ENCODE results near the gene PDE2A. TPM values are rescaled to one million over a fixed set of nuclear protein-coding genes. Genes with fewer than 3 reads are reported as not detected.

The PDE2A gene
- total RNA-seq, 5 donors from 2014 or later (not counting 1 experiment from before 2014, with no cell fraction given) = 1.1 to 6.1 (median 1.7) TPM

DNA sequence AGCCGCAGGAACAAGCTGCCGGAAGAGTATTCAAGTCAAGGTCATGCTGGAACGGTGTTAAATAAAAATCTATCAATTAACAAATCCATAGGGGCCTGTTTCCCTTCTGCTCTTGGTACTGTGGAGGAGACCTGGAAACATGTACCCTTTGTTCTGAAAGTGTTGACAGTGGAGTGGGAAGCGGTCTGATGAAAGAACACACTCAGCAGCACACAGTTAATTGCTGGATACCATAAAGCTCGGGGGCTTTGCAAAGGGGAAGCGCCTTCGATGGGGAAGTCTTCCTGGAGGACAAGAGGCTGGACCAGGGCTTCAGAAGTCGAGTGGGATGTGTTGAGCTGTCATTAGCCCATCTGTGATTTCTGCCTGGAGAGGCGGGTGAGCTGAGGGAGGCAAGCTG is 127.4 kb downstream of the PDE2A start:
- no peaks in the 10 kb centered on the region for H3K36me3 ChIP-seq (ENCODE audit: control insufficient read depth in 2 of 2, extremely low read depth in 1 of 2, insufficient read depth in 1 of 2, low read length in 1 of 2)
- H3K27ac ChIP-seq (ENCODE audit: low read length) = no peak overlapping the region
- Mint-ChIP-seq H3K27me3 (peaks cover 0 to 15% of the 10 kb centered on the region in 2 donors), H3K27ac (no peak overlapping the region), H3K4me3 (no peak overlapping the region), H3K4me1 (no peaks in the 10 kb centered on the region), H3K36me3 (no peaks in the 10 kb centered on the region), H3K9me3 (no peaks in the 10 kb centered on the region)
- H3K9me3 ChIP-seq = no peaks in the 10 kb centered on the region
- no peak for DNase-seq
- no peaks in the 10 kb centered on the region for H3K4me1 ChIP-seq (ENCODE audit: control insufficient read depth in 1 of 2, extremely low read depth in 1 of 2, insufficient read depth in 2 of 2, low read length in 2 of 2)
- CTCF ChIA-PET = interaction anchor here in 1 of 2 donors (0.6 to 1.7 kb wide), 2 partner anchors 65 to 76 kb away, joined by 3 to 5 read pairs; no protein-coding TSS in a partner anchor
- no peak overlapping the region for H3K4me3 ChIP-seq (ENCODE audit: control insufficient read depth in 1 of 2, extremely low read depth in 1 of 2, low read length in 1 of 2)
- no peak for ATAC-seq (replicated peaks in 1 of 4)
- POLR2A ChIA-PET = interaction anchor here in 1 of 2 donors (0.8 kb wide), 1 partner anchor 153 kb away, joined by 3 read pairs; no protein-coding TSS in a partner anchor
- 87% methylated on average over 6 of the region's 9 CpGs for WGBS (ENCODE audit: insufficient coverage)
- peaks cover 3 to 7% of the 10 kb centered on the region in 2 experiments for H3K27me3 ChIP-seq (replicated peaks in 1 of 2; ENCODE audit: control insufficient read depth in 2 of 2, extremely low read depth in 1 of 2, insufficient read depth in 2 of 2, low read length in 1 of 2)

DNA sequence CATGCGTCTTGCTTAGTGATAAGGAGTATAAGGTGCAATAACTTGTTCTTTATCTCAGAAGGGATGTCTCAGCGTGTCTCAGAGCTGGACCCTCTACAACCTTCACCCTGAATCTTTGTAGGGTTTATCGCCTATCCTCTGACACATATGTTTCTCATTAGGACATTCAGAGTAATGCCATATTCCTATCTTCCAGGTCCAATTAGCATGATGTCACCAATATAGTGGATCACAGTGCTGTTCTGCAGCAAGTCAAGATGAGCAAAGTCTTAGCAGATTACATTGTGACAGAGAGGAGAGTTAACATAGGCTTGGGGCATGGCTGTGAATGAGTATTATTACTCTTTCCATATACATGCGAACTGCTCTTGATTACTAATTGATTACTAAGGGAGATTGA is 129.6 kb downstream of the PDE2A start:
- no peak for ATAC-seq (replicated peaks in 1 of 4)
- H3K9me3 ChIP-seq = no peaks in the 10 kb centered on the region
- no peaks in the 10 kb centered on the region for H3K9me3 Mint-ChIP-seq
- 71% methylated on average over 2 of the region's 4 CpGs for WGBS (ENCODE audit: insufficient coverage)
- no peak overlapping the region for H3K27ac Mint-ChIP-seq
- peaks cover 2 to 20% of the 10 kb centered on the region in 2 donors for H3K27me3 Mint-ChIP-seq
- POLR2A ChIA-PET = no interaction called here
- no peak overlapping the region for H3K4me3 ChIP-seq (ENCODE audit: control insufficient read depth in 1 of 2, extremely low read depth in 1 of 2, low read length in 1 of 2)
- no peaks in the 10 kb centered on the region for H3K36me3 ChIP-seq (ENCODE audit: control insufficient read depth in 2 of 2, extremely low read depth in 1 of 2, insufficient read depth in 1 of 2, low read length in 1 of 2)
- DNase-seq = no peak
- H3K27me3 ChIP-seq (replicated peaks in 1 of 2; ENCODE audit: control insufficient read depth in 2 of 2, extremely low read depth in 1 of 2, insufficient read depth in 2 of 2, low read length in 1 of 2) = peaks cover 5 to 7% of the 10 kb centered on the region in 2 experiments
- H3K4me1 Mint-ChIP-seq = no peaks in the 10 kb centered on the region
- H3K36me3 Mint-ChIP-seq = no peaks in the 10 kb centered on the region
- H3K27ac ChIP-seq (ENCODE audit: low read length) = no peak overlapping the region
- CTCF ChIA-PET = no interaction called here
- no peaks in the 10 kb centered on the region for H3K4me1 ChIP-seq (ENCODE audit: control insufficient read depth in 1 of 2, extremely low read depth in 1 of 2, insufficient read depth in 2 of 2, low read length in 2 of 2)
- H3K4me3 Mint-ChIP-seq = no peak overlapping the region

DNA sequence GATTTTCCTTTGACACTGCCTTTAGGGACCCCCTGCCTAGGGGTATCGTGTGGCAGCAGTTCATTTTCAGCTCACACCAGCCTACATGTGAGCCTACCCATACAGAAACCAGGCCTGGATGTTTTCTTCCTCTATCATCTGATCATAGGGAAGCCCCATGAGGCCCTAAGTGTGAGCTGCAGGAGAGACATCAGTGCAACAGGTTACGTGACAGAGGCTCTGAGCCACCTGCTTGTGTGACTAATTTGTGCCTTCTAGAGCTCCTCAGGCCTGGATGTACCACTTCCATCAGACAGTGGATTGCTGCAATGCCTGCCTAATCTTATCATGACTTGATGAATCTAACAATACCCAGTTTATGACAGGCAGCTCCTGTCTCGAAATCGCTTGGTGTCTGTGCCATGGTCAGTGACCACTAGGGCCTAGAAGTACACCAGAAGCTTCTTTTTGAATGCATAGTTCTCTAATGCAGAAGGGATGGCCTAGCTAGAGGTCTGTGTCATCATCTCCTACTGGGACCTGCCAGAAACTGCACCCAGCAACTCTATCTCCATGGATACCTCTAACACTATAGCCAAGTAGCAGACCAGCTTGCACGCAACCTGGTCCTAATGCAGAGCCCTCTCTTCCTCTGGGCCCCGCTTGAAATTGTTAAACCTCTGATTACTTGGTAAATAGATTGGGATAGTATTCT is 130.2 kb downstream of the PDE2A start:
- Histone ChIP-seq H3K36me3 (ENCODE audit: control insufficient read depth in 2 of 2, extremely low read depth in 1 of 2, insufficient read depth in 1 of 2, low read length in 1 of 2) (no peaks in the 10 kb centered on the region), H3K27ac (ENCODE audit: low read length) (no peak overlapping the region), H3K9me3 (no peaks in the 10 kb centered on the region), H3K4me1 (ENCODE audit: control insufficient read depth in 1 of 2, extremely low read depth in 1 of 2, insufficient read depth in 2 of 2, low read length in 2 of 2) (no peaks in the 10 kb centered on the region), H3K27me3 (replicated peaks in 1 of 2; ENCODE audit: control insufficient read depth in 2 of 2, extremely low read depth in 1 of 2, insufficient read depth in 2 of 2, low read length in 1 of 2) (peaks cover 7% of the 10 kb centered on the region in 2 experiments), H3K4me3 (ENCODE audit: control insufficient read depth in 1 of 2, extremely low read depth in 1 of 2, low read length in 1 of 2) (no peak overlapping the region)
- no peak overlapping the region for H3K4me3 Mint-ChIP-seq
- POLR2A ChIA-PET = no interaction called here
- H3K9me3 Mint-ChIP-seq = no peaks in the 10 kb centered on the region
- H3K27me3 Mint-ChIP-seq = peaks cover 2 to 20% of the 10 kb centered on the region in 2 donors
- H3K36me3 Mint-ChIP-seq = no peaks in the 10 kb centered on the region
- WGBS (ENCODE audit: insufficient coverage) = 81% methylated on average over 4 of the region's 6 CpGs
- no peak for DNase-seq
- no peaks in the 10 kb centered on the region for H3K4me1 Mint-ChIP-seq
- no peak for ATAC-seq (replicated peaks in 1 of 4)
- CTCF ChIA-PET = interaction anchor here in 1 of 2 donors (0.6 kb wide), 1 partner anchor 72 kb away, joined by 3 read pairs; no protein-coding TSS in a partner anchor
- H3K27ac Mint-ChIP-seq = no peak overlapping the region

DNA sequence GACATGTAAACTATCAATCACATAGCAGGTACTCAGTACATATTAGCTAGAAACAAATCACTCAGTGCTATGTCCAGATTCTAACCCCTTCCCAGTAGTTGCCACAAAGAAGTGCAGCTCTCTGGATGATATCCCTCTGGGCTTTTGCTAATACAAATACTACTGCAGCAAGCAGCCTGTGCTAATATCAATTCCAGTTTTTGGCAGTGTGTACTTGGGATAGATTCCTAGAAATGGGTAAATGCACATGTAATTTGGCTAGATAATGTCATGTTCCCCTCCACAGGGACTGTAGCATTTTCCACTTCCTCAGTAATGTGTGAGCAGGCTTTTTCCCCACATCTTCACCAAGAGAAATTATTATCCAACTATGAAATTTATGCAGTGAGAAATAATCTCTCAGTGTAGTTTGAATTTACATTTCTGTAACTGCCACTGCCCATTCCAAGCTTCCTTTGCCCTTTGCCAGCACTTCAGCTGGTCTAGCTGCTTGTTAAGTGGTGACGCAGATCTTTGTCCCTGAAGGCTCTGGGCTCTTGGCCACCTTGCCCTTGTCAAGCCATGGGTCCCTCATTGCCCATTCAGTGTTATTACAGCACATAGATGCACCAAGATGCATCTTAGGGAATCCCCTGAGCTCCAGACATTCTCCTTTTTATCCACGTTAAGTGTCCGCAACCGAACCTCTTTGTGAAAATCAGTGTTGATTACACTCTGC is 132.8 kb downstream of the PDE2A start:
- WGBS (ENCODE audit: insufficient coverage) = 100% methylated on average over 4 of the region's 4 CpGs
- H3K27ac ChIP-seq (ENCODE audit: low read length) = no peak overlapping the region
- CTCF ChIA-PET = no interaction called here
- H3K9me3 ChIP-seq = no peaks in the 10 kb centered on the region
- no peaks in the 10 kb centered on the region for H3K36me3 ChIP-seq (ENCODE audit: control insufficient read depth in 2 of 2, extremely low read depth in 1 of 2, insufficient read depth in 1 of 2, low read length in 1 of 2)
- H3K4me3 Mint-ChIP-seq = no peak overlapping the region
- ATAC-seq (replicated peaks in 1 of 4) = no peak
- H3K4me1 Mint-ChIP-seq = no peaks in the 10 kb centered on the region
- DNase-seq = no peak
- no peak overlapping the region for H3K27ac Mint-ChIP-seq
- H3K9me3 Mint-ChIP-seq = no peaks in the 10 kb centered on the region
- H3K36me3 Mint-ChIP-seq = no peaks in the 10 kb centered on the region
- POLR2A ChIA-PET = no interaction called here
- H3K27me3 ChIP-seq (replicated peaks in 1 of 2; ENCODE audit: control insufficient read depth in 2 of 2, extremely low read depth in 1 of 2, insufficient read depth in 2 of 2, low read length in 1 of 2) = peaks cover 10 to 12% of the 10 kb centered on the region in 2 experiments
- no peaks in the 10 kb centered on the region for H3K4me1 ChIP-seq (ENCODE audit: control insufficient read depth in 1 of 2, extremely low read depth in 1 of 2, insufficient read depth in 2 of 2, low read length in 2 of 2)
- no peak overlapping the region for H3K4me3 ChIP-seq (ENCODE audit: control insufficient read depth in 1 of 2, extremely low read depth in 1 of 2, low read length in 1 of 2)
- peaks cover 2 to 20% of the 10 kb centered on the region in 2 donors for H3K27me3 Mint-ChIP-seq

DNA sequence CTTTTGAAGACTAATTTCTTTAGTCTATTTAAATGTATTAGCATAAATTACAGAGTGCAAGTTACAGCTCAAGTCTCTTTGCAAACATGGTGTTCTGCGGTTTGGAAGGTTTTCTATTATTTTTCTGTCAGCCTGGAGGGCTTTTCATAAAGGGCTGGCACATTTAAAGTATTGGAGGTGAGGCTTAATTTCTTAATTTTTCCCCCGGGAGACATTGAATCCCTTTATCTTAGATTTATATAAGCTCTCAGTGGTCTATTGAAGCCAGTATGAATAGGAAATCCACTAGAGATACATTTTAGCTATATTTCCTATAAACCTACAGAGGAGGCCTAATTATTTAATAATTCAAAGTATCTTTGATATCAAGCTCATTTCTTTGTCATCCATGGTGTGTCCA is 137.2 kb downstream of the PDE2A start:
- H3K27me3 Mint-ChIP-seq = peaks cover 16 to 22% of the 10 kb centered on the region in 2 donors
- no peak for DNase-seq
- no peaks in the 10 kb centered on the region for H3K36me3 ChIP-seq (ENCODE audit: control insufficient read depth in 2 of 2, extremely low read depth in 1 of 2, insufficient read depth in 1 of 2, low read length in 1 of 2)

GRCh38 chr11:72535194-72535547 is 139.1 kb downstream of the PDE2A start:
- Histone ChIP-seq H3K4me3 (ENCODE audit: control insufficient read depth in 1 of 2, extremely low read depth in 1 of 2, low read length in 1 of 2) (no peak overlapping the region), H3K9me3 (no peaks in the 10 kb centered on the region), H3K36me3 (ENCODE audit: control insufficient read depth in 2 of 2, extremely low read depth in 1 of 2, insufficient read depth in 1 of 2, low read length in 1 of 2) (no peaks in the 10 kb centered on the region), H3K27me3 (replicated peaks in 1 of 2; ENCODE audit: control insufficient read depth in 2 of 2, extremely low read depth in 1 of 2, insufficient read depth in 2 of 2, low read length in 1 of 2) (peaks cover 7% of the 10 kb centered on the region in 2 experiments), H3K27ac (ENCODE audit: low read length) (no peak overlapping the region), H3K4me1 (ENCODE audit: control insufficient read depth in 1 of 2, extremely low read depth in 1 of 2, insufficient read depth in 2 of 2, low read length in 2 of 2) (no peaks in the 10 kb centered on the region)
- ChIA-PET CTCF (no interaction called here), POLR2A (no interaction called here)
- H3K27ac Mint-ChIP-seq = no peak overlapping the region
- H3K27me3 Mint-ChIP-seq = peaks cover 17 to 18% of the 10 kb centered on the region in 2 donors
- H3K4me1 Mint-ChIP-seq = no peaks in the 10 kb centered on the region
- H3K36me3 Mint-ChIP-seq = no peaks in the 10 kb centered on the region
- H3K4me3 Mint-ChIP-seq = no peak overlapping the region
- WGBS (ENCODE audit: insufficient coverage) = 83% methylated on average over 2 of the region's 3 CpGs
- H3K9me3 Mint-ChIP-seq = no peaks in the 10 kb centered on the region
- ATAC-seq (replicated peaks in 1 of 4) (no peak), DNase-seq (no peak)

More for the DNA sequence above, 137.2 kb downstream of the PDE2A start:
- Histone ChIP-seq H3K9me3 (no peaks in the 10 kb centered on the region), H3K27ac (ENCODE audit: low read length) (no peak overlapping the region), H3K27me3 (replicated peaks in 1 of 2; ENCODE audit: control insufficient read depth in 2 of 2, extremely low read depth in 1 of 2, insufficient read depth in 2 of 2, low read length in 1 of 2) (peaks cover 7 to 9% of the 10 kb centered on the region in 2 experiments), H3K4me1 (ENCODE audit: control insufficient read depth in 1 of 2, extremely low read depth in 1 of 2, insufficient read depth in 2 of 2, low read length in 2 of 2) (no peaks in the 10 kb centered on the region), H3K4me3 (ENCODE audit: control insufficient read depth in 1 of 2, extremely low read depth in 1 of 2, low read length in 1 of 2) (no peak overlapping the region)
- ATAC-seq (replicated peaks in 1 of 4) = no peak
- whole genome bisulfite sequencing (ENCODE audit: insufficient coverage) = no CpG with 5 or more reads among the region's 2 CpGs
- H3K4me3 Mint-ChIP-seq = no peak overlapping the region
- H3K9me3 Mint-ChIP-seq = no peaks in the 10 kb centered on the region
- CTCF ChIA-PET = interaction anchor here in 1 of 2 donors (1.0 kb wide), 1 partner anchor 75 kb away, joined by 3 read pairs; no protein-coding TSS in a partner anchor
- H3K27ac Mint-ChIP-seq = no peak overlapping the region
- no peaks in the 10 kb centered on the region for H3K36me3 Mint-ChIP-seq
- H3K4me1 Mint-ChIP-seq = no peaks in the 10 kb centered on the region
- POLR2A ChIA-PET = no interaction called here
